Astrocyte (in vitro differentiated cells and primary cell): ENCODE results near the gene KRT83. TPM values are rescaled to one million over a fixed set of nuclear protein-coding genes. Genes with fewer than 3 reads are reported as not detected.
A peak's percentile ranks its signal among the peaks of the same experiment; 100 is the strongest.

Experiments used
- DNase-seq: peaks from one replicate; pipeline ENCODE4 v3.0.0-alpha.2; 2010; ENCODE audit warnings: low read depth
- FAIRE-seq: peaks from 2 replicates; lab custom pipeline; 2011; peaks lifted over from hg19 to GRCh38; lab: Jason Lieb, UNC
- H2AFZ ChIP-seq: 2 replicates; pipeline ENCODE4 v1.6.0; 2012; ENCODE audit warnings: low read depth, low read length, inconsistent platforms
- H3K27ac ChIP-seq: 2 replicates; pipeline ENCODE4 v1.5.1; 2011; ENCODE audit warnings: low read depth, low read length, inconsistent platforms
- H3K27me3 ChIP-seq: 2 replicates; pipeline ENCODE4 v1.6.0; 2011; ENCODE audit warnings: low read length, inconsistent platforms; ENCODE audit not compliant: insufficient read depth
- H3K36me3 ChIP-seq: 2 replicates; pipeline ENCODE4 v1.5.1; 2011; ENCODE audit warnings: low read length, inconsistent platforms; ENCODE audit not compliant: insufficient read depth
- H3K4me1 ChIP-seq: 2 replicates; pipeline ENCODE4 v1.5.1; 2011; ENCODE audit warnings: low read length, inconsistent platforms; ENCODE audit not compliant: insufficient read depth
- H3K4me2 ChIP-seq: 2 replicates; pipeline ENCODE4 v1.6.0; 2012; ENCODE audit warnings: low read length, inconsistent platforms
- H3K4me3 ChIP-seq: 2 replicates; pipeline ENCODE4 v1.5.1; 2011; ENCODE audit warnings: low read depth, mild to moderate bottlenecking, low read length, inconsistent platforms; ENCODE audit not compliant: insufficient read depth
- H3K79me2 ChIP-seq: 2 replicates; pipeline ENCODE4 v1.6.0; 2012; ENCODE audit warnings: mild to moderate bottlenecking, low read length, inconsistent platforms; ENCODE audit not compliant: insufficient read depth
- H3K9ac ChIP-seq: 2 replicates; pipeline ENCODE4 v1.6.0; 2012; ENCODE audit warnings: mild to moderate bottlenecking, low read length, inconsistent platforms
- H3K9me3 ChIP-seq: 2 replicates; pipeline ENCODE4 v1.5.1; 2012; ENCODE audit warnings: low read depth, mild to moderate bottlenecking, low read length, inconsistent platforms; ENCODE audit not compliant: insufficient read depth
- H4K20me1 ChIP-seq: 2 replicates; pipeline ENCODE4 v1.6.0; 2012; ENCODE audit warnings: low read length, inconsistent platforms; ENCODE audit not compliant: insufficient read depth
- H3K27ac Mint-ChIP-seq: one replicate; pipeline ENCODE4 v1.8.0; 2021; ENCODE audit warnings: mild to moderate bottlenecking, mixed read lengths; ENCODE audit not compliant: unreplicated experiment
- H3K27me3 Mint-ChIP-seq: one replicate; pipeline ENCODE4 v1.8.0; 2021; ENCODE audit warnings: low read depth, mixed read lengths; ENCODE audit not compliant: unreplicated experiment
- H3K36me3 Mint-ChIP-seq: one replicate; pipeline ENCODE4 v1.8.0; 2021; ENCODE audit warnings: low read depth, mixed read lengths; ENCODE audit not compliant: unreplicated experiment
- H3K4me1 Mint-ChIP-seq: one replicate; pipeline ENCODE4 v1.8.0; 2021; ENCODE audit warnings: low read depth, mixed read lengths; ENCODE audit not compliant: unreplicated experiment
- H3K4me3 Mint-ChIP-seq: one replicate; pipeline ENCODE4 v1.8.0; 2021; ENCODE audit warnings: mild to moderate bottlenecking, moderate library complexity, mixed read lengths; ENCODE audit not compliant: unreplicated experiment
- H3K9me3 Mint-ChIP-seq: one replicate; pipeline ENCODE4 v1.8.0; 2021; ENCODE audit warnings: mild to moderate bottlenecking, mixed read lengths; ENCODE audit not compliant: unreplicated experiment
- CTCF ChIP-seq: IDR thresholded peaks from 2 replicates; pipeline ENCODE4 v1.5.1; 2011; ENCODE audit warnings: low read depth, mild to moderate bottlenecking, inconsistent platforms, low read length, moderate library complexity; ENCODE audit not compliant: insufficient read depth
- EZH2 ChIP-seq: IDR thresholded peaks from 2 replicates; pipeline ENCODE4 v1.6.1; 2012; ENCODE audit warnings: mild to moderate bottlenecking, low read length, inconsistent platforms; ENCODE audit not compliant: insufficient read depth
- total RNA-seq: library from RNA; stranded (reverse); gene quantifications from 2 replicates; pipeline ENCODE4 v1.2.1, GENCODE V29; 2021

Gene KRT83
- total RNA-seq, 1 donor from 2014 or later, result not detected

GRCh38 chr12:52356762-52357580 lies 35.8 kb upstream of the KRT83 start:
- no peak for TF ChIP-seq EZH2
- no peak for TF ChIP-seq CTCF
- FAIRE-seq (no peak), DNase-seq (no peak)
- no peak overlapping the region for H3K27ac Mint-ChIP-seq
- Histone ChIP-seq H3K4me3 (no peak overlapping the region), H3K79me2 (no peaks in the 10 kb centered on the region), H3K4me2 (no peak overlapping the region), H3K4me1 (no peaks in the 10 kb centered on the region), H2AFZ (no peak overlapping the region), H4K20me1 (no peaks in the 10 kb centered on the region), H3K27me3 (peaks cover 28% of the 10 kb centered on the region), H3K9ac (no peak overlapping the region), H3K9me3 (no peaks in the 10 kb centered on the region), H3K36me3 (no peaks in the 10 kb centered on the region), H3K27ac (no peak overlapping the region)
- H3K36me3 Mint-ChIP-seq, result no peaks in the 10 kb centered on the region
- H3K27me3 Mint-ChIP-seq, result peaks cover 58% of the 10 kb centered on the region
- H3K4me1 Mint-ChIP-seq, result no peaks in the 10 kb centered on the region
- no peaks in the 10 kb centered on the region for H3K9me3 Mint-ChIP-seq
- H3K4me3 Mint-ChIP-seq, result no peak overlapping the region

- Mint-ChIP-seq H3K4me3 (peak overlapping the region; percentile 8), H3K27me3 (peaks cover 61% of the 10 kb centered on the region), H3K36me3 (no peaks in the 10 kb centered on the region), H3K4me1 (no peaks in the 10 kb centered on the region), H3K27ac (no peak overlapping the region), H3K9me3 (no peaks in the 10 kb centered on the region)
- Histone ChIP-seq H3K9ac (no peak overlapping the region), H3K36me3 (no peaks in the 10 kb centered on the region), H2AFZ (no peak overlapping the region), H4K20me1 (no peaks in the 10 kb centered on the region), H3K4me3 (no peak overlapping the region), H3K27me3 (peaks cover 35% of the 10 kb centered on the region), H3K79me2 (no peaks in the 10 kb centered on the region), H3K4me2 (no peak overlapping the region), H3K4me1 (no peaks in the 10 kb centered on the region), H3K9me3 (no peaks in the 10 kb centered on the region), H3K27ac (no peak overlapping the region)
- DNase-seq (no peak), FAIRE-seq (no peak)
- TF ChIP-seq EZH2, result no peak
- no peak for TF ChIP-seq CTCF
Observed at GRCh38 chr12:52356031-52356761, 35.0 kb upstream of the KRT83 start.

- Histone ChIP-seq H4K20me1 (no peaks in the 10 kb centered on the region), H3K9ac (no peak overlapping the region), H3K4me3 (no peak overlapping the region), H3K36me3 (no peaks in the 10 kb centered on the region), H3K9me3 (no peaks in the 10 kb centered on the region), H3K4me1 (no peaks in the 10 kb centered on the region), H3K4me2 (no peak overlapping the region), H3K79me2 (no peaks in the 10 kb centered on the region), H3K27me3 (peaks cover 41% of the 10 kb centered on the region), H2AFZ (no peak overlapping the region), H3K27ac (no peak overlapping the region)
- H3K27me3 Mint-ChIP-seq, result peaks cover 63% of the 10 kb centered on the region
- H3K4me1 Mint-ChIP-seq, result no peaks in the 10 kb centered on the region
- no peaks in the 10 kb centered on the region for H3K36me3 Mint-ChIP-seq
- DNase-seq, result no peak
- no peak overlapping the region for H3K27ac Mint-ChIP-seq
- H3K4me3 Mint-ChIP-seq, result no peak overlapping the region
- FAIRE-seq, result no peak
- H3K9me3 Mint-ChIP-seq, result no peaks in the 10 kb centered on the region
- TF ChIP-seq CTCF, result no peak
- TF ChIP-seq EZH2, result no peak
Observed at GRCh38 chr12:52355176-52355575, 34.0 kb upstream of the KRT83 start.
